BJ (cell line): ENCODE results near the gene SLC25A53. TPM values are rescaled to one million over a fixed set of nuclear protein-coding genes. Genes with fewer than 3 reads are reported as not detected.
A peak's percentile ranks its signal among the peaks of the same experiment; 100 is the strongest.

Experiments used
- CTCF ChIA-PET: fragments of 350-600 bp; formaldehyde crosslinking; extraction: SDS; loops from one replicate; lab custom pipeline; 2021; ENCODE audit warnings: antibody characterized with exemption, inconsistent platforms; lab: Yijun Ruan, JAX
- POLR2A ChIA-PET: fragments of 300-600 bp; sonication (Branson Sonifier 250); formaldehyde crosslinking; extraction: SDS; loops from one replicate; lab custom pipeline; 2021; ENCODE audit warnings: antibody characterized with exemption; lab: Charles Lee
- DNase-seq: peaks from one replicate; pipeline ENCODE4 v3.0.0-alpha.2; 2011; ENCODE audit warnings: low read depth
- H3K27me3 ChIP-seq: 2 replicates; pipeline ENCODE4 v1.6.0; 2011; ENCODE audit warnings: low read length; ENCODE audit not compliant: control insufficient read depth, insufficient read depth
- H3K36me3 ChIP-seq: 2 replicates; pipeline ENCODE4 v1.5.1; 2011; ENCODE audit warnings: low read length; ENCODE audit not compliant: control insufficient read depth, insufficient read depth
- H3K4me3 ChIP-seq: 2 replicates; pipeline ENCODE4 v1.5.1; 2011; ENCODE audit warnings: low read depth, mild to moderate bottlenecking, control low read depth, low read length
- CTCF ChIP-seq: IDR thresholded peaks from 2 replicates; pipeline ENCODE4 v1.5.1; 2011; ENCODE audit warnings: low read depth, mild to moderate bottlenecking, control low read depth, inconsistent platforms, low read length, moderate library complexity; ENCODE audit not compliant: insufficient read depth
- polyA plus RNA-seq: library from polyadenylated mRNA; depleted of rRNA; stranded (reverse); fragments of >200 nt; gene quantifications from 2 replicates; pipeline ENCODE4 v1.2.3, GENCODE V29; 2011

Gene SLC25A53
- polyA plus RNA-seq, 1 experiment, result 5.0 TPM

- no peaks in the 10 kb centered on the region for H3K27me3 ChIP-seq
- DNase-seq, result no peak
- POLR2A ChIA-PET, result no interaction called here
- no peak overlapping the region for H3K4me3 ChIP-seq
- CTCF ChIA-PET, result no interaction called here
- TF ChIP-seq CTCF, result no peak
- no peaks in the 10 kb centered on the region for H3K36me3 ChIP-seq
Observed at GRCh38 chrX:104141087-104141760, 15.6 kb downstream of the SLC25A53 start.

- CTCF ChIA-PET, result interaction anchor here (1.0 to 2.8 kb wide), 5 partner anchors 24 to 305 kb away, joined by 3 to 14 read pairs (median 9); partner anchors contain the start of genes RAB9B and ZCCHC18
- Histone ChIP-seq H3K36me3 (no peaks in the 10 kb centered on the region), H3K27me3 (no peaks in the 10 kb centered on the region), H3K4me3 (no peak overlapping the region)
- TF ChIP-seq CTCF, result no peak
- DNase-seq, result no peak
- POLR2A ChIA-PET, result no interaction called here
Observed at GRCh38 chrX:104137496-104137895, 19.3 kb downstream of the SLC25A53 start.

- ChIA-PET CTCF (interaction anchor here (0.9 to 2.8 kb wide), 7 partner anchors 11 to 291 kb away, joined by 3 to 14 read pairs (median 4); partner anchors contain the start of genes SLC25A53 and ZCCHC18), POLR2A (no interaction called here)
- DNase-seq, result no peak
- Histone ChIP-seq H3K36me3 (no peaks in the 10 kb centered on the region), H3K27me3 (no peaks in the 10 kb centered on the region), H3K4me3 (peak overlapping the region; percentile 49)
- peak; percentile 63 for TF ChIP-seq CTCF
Observed at GRCh38 chrX:104136241-104137019, 20.4 kb downstream of the SLC25A53 start.

- no peak overlapping the region for H3K4me3 ChIP-seq
- ChIA-PET CTCF (interaction anchor here (0.9 to 2.8 kb wide), 6 partner anchors 10 to 290 kb away, joined by 3 to 14 read pairs (median 6); partner anchors contain the start of genes SLC25A53 and ZCCHC18), POLR2A (no interaction called here)
- no peak for TF ChIP-seq CTCF
- no peaks in the 10 kb centered on the region for H3K36me3 ChIP-seq
- no peaks in the 10 kb centered on the region for H3K27me3 ChIP-seq
- no peak for DNase-seq
Observed at GRCh38 chrX:104135677-104136076, 21.1 kb downstream of the SLC25A53 start.

GRCh38 chrX:104134583-104135261 is 22.1 kb downstream of the SLC25A53 start:
- no peak overlapping the region for H3K4me3 ChIP-seq
- DNase-seq, result no peak
- TF ChIP-seq CTCF, result no peak
- ChIA-PET CTCF (interaction anchor here (2.8 kb wide), 1 partner anchor 290 kb away, joined by 14 read pairs; no protein-coding TSS in a partner anchor), POLR2A (no interaction called here)
- H3K36me3 ChIP-seq, result no peaks in the 10 kb centered on the region
- H3K27me3 ChIP-seq, result no peaks in the 10 kb centered on the region
